Measurements from ENCODE around the gene CCL5. TPM values are rescaled to one million over a fixed set of nuclear protein-coding genes. Genes with fewer than 3 reads are reported as not detected.

CCL5 gene
- total and polyA plus RNA-seq, 2 donors (not counting 3 experiments of a cell fraction or from before 2014, with no cell fraction given): not detected

- CTCF ChIA-PET: no interaction called here
- no peak overlapping the region for H2AFZ ChIP-seq (ENCODE audit: low read depth, low read length)
These were observed 13.7 kb downstream of the CCL5 start for GRCh38 chr17:35866341-35866950.

More at GRCh38 chr17:35866341-35866950, 13.7 kb downstream of the CCL5 start:
- Histone ChIP-seq H3K4me2 (ENCODE audit: insufficient read depth, low read length) (no peak overlapping the region), H3K9ac (replicated peaks; ENCODE audit: extremely low read depth, insufficient read depth, low read length) (no peak overlapping the region), H3K27ac (ENCODE audit: insufficient read depth, low read depth, low read length) (no peak overlapping the region), H3K4me1 (ENCODE audit: control insufficient read depth, extremely low read depth, insufficient read depth, low read length) (peaks cover 9% of the 10 kb centered on the region), H3K79me2 (ENCODE audit: control insufficient read depth, insufficient read depth, low read length) (no peaks in the 10 kb centered on the region), H3K36me3 (ENCODE audit: control insufficient read depth in 2 of 2, extremely low read depth in 1 of 2, insufficient read depth in 2 of 2, low read length in 2 of 2) (no peaks in the 10 kb centered on the region), H3K9me1 (replicated peaks; ENCODE audit: control insufficient read depth, extremely low read depth, insufficient read depth, low read length) (no peaks in the 10 kb centered on the region), H4K20me1 (replicated peaks; ENCODE audit: control insufficient read depth, extremely low read depth, insufficient read depth, low read length) (no peaks in the 10 kb centered on the region), H3K9me3 (replicated peaks; ENCODE audit: control insufficient read depth, insufficient read depth, low read length) (no peaks in the 10 kb centered on the region), H3K4me3 (replicated peaks in 1 of 3; ENCODE audit: insufficient read depth in 1 of 3, low read depth in 1 of 3, low read length in 3 of 3) (no peak overlapping the region), H3K27me3 (ENCODE audit: control insufficient read depth in 2 of 2, insufficient read depth in 2 of 2, low read length in 2 of 2) (no peaks in the 10 kb centered on the region)
- FAIRE-seq (no peak), DNase-seq (ENCODE audit: low read depth, low spot score) (no peak)
- POLR2A ChIA-PET: no interaction called here
- dilution Hi-C loops (cut with MboI; ENCODE audit: extremely low pct_ligation_motif_present, low sequenced_read_pairs): no loop called here
- intact Hi-C loops (cut with micrococcal nuclease): no loop called here
- TF ChIP-seq CTCF (IDR thresholded peaks at IDR 0.05; ENCODE audit: extremely low read depth in 1 of 2, insufficient read depth in 1 of 2, low read depth in 1 of 2, low read length in 2 of 2) (no peak), MYC (IDR thresholded peaks at IDR 0.05; ENCODE audit: low read depth, low read length) (no peak), JUN (IDR thresholded peaks at IDR 0.05; ENCODE audit: borderline replicate concordance, insufficient read depth, insufficient read length, low read depth) (no peak), POLR2AphosphoS5 (IDR thresholded peaks at IDR 0.05; ENCODE audit: insufficient read depth, low read depth, low read length) (no peak), EZH2 (IDR thresholded peaks at IDR 0.05; ENCODE audit: borderline replicate concordance, low read depth, low read length, severe bottlenecking) (no peak), POLR2A (IDR thresholded peaks at IDR 0.05; ENCODE audit: low read depth, low read length) (no peak), GATA2 (IDR thresholded peaks at IDR 0.05; ENCODE audit: insufficient read depth, insufficient read length, low read depth, low read length) (no peak), MAX (IDR thresholded peaks at IDR 0.05; ENCODE audit: insufficient read depth, insufficient read length) (no peak), FOS (IDR thresholded peaks at IDR 0.05; ENCODE audit: borderline replicate concordance, insufficient read depth, low read length) (no peak)
- no TSS peak for BruUV-seq (replicated peaks)

All from endothelial cell of umbilical vein (primary cell).